GM18951 (cell line): ENCODE data around the gene SART3.

Experiments
- POLR2A ChIP-seq: IDR thresholded peaks from 4 replicates; pipeline ENCODE4 v1.6.1; 2011; ENCODE audit warnings: mild to moderate bottlenecking; ENCODE audit not compliant: insufficient read length, insufficient read depth; ENCODE audit errors: extremely low read depth
- in situ Hi-C: fragments of 300-500 bp; cut with MboI; formaldehyde crosslinking; loops from one replicate; pipeline ENCODE4 v1.12.0; 2022; ENCODE audit warnings: low sequenced_read_pairs, mixed read lengths, inconsistent platforms; ENCODE audit not compliant: unreplicated experiment

Gene SART3

DNA sequence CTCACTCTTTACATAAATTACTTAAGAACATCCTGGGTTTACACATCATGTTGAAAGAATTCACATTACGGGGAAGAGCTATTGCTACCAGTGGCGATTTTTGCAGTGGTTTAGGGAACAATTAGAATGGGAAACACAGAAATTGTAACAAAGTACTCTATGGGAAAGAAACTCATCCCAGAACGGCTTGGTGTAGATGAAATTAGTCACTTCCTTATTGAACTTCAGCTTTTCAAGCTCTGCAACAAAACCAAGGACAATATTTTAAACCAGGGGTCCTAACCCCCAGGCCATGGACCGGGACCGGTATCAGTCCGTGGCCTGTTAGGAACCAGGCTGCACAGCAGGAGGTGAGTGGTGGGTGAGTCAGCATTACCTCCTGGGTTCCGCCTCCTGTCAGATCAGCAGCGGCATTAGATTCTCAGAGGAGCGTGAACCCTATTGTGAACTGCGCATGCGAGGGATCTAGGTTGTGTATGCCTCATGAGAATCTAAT lies 78.2 kb downstream of the SART3 start:
- in situ Hi-C loops: no loop called here
- no peak for TF ChIP-seq POLR2A

DNA sequence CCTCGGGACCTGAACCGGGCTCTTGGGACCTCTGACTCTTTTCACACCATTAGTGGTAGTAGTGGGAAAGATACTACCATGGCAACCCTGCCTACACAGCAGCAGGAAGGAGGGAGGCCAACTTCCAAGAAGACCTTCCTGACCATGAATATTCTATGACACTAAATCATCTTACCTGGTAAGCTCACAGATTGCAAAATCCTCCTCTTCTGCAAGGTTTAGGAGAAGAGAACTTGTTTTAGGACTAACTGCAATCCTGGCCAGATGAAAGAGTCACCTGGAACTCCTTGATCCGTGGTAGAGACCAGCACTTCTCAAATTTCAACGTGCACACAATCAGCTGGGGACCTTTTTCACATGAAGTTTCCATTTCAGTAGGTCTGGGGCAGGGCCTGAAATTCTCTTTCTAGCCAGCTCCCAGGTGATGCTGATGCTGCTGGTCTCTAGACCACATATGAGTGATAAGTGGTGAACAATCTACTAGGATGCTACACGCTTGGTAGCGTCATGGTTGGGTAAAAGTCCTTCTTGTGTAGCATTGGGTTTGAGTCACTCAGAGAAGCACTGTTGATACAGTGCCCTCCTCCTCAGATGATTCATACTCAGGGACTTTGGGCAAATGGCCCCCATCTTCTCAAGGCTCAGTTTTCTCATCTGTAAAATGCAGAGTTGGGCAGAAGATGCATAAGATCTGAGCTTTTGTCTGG lies 81.5 kb downstream of the SART3 start:
- in situ Hi-C loops: no loop called here
- no peak for TF ChIP-seq POLR2A

DNA sequence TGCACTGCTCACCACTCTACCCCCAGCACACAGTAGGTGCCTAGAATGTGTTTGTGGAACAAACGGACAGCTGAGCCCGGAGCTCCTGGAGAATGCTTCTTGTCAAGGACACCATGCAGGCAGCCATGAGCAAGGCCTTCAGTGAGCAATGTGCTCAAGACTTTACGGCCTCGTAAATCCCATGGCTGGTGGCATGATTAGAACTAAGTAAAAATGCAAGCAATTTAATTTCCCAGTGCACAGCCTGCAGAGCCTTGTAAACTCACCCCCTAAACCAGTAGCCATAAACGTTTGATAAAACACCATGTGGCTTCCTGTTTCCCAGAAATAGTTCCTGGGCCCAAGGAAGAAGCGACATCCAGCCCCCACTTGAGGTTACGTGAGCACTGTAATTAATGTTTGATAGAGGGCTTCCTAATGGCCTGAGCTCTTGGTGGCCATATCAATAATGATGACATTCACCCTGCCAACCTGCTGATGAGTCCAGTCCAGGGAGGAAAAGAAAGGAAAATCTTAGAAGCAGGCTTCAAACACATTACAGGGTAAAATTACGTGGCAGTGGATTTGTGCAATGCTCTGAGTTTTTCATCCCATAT lies 82.3 kb downstream of the SART3 start:
- in situ Hi-C loops: no loop called here
- TF ChIP-seq POLR2A: no peak

DNA sequence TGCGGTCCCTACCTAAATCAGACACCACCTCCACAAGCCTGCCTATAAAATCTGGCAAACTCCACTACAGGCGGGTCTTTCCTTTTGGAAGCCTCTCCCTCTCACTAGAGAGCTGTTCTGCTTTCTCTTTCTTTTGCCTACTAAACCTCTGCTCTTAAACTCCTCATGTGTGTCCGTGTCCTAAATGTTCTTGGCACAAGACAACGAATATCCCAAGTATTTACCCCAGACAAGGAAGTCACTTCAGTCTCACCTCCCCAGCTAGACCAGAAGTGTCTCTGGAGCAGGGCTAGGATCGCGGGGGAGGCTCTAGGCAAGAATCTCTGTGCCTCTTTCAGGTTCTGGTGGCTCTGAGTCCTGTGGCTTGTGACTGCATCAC lies 83.1 kb downstream of the SART3 start:
- in situ Hi-C loops: no loop called here
- no peak for TF ChIP-seq POLR2A

DNA sequence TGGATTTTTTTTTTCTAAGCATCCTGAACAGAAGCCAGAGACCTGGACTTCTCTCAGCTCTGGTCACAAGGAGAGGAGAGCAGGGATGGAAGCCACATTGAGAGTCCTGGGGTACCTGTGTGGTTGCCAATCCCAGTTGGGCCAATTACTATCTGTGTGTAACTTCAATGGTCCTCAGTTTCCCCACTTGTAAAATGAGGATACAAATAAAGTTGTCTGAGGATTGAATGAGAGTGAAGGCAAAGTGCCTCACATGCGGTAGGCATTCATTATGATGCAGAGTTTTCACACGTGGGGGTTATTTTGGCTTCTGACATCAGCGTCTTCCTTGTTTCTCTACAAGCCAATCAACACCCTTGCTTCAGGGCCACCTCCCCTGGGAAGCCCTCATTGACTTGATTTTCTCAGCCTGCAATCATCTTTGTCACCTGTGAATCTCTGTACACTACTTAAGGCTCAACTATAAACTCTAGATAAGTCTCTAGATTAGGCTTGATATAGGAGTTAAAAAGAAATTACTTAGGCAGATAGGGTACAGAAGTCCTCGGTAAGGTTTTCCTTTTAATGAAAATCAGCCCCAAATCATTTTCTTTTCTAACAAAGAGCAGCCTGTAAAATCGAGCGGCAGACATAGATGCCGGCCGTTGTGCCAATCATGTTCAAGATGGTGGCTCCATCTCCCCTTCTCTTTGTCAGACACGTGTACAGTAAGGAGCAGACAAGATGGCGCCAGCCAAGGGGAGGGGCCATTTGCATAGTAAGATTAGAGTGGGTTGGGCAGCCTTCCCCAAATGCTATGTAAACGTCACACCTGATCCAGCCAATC lies 83.7 kb downstream of the SART3 start:
- TF ChIP-seq POLR2A: no peak

DNA sequence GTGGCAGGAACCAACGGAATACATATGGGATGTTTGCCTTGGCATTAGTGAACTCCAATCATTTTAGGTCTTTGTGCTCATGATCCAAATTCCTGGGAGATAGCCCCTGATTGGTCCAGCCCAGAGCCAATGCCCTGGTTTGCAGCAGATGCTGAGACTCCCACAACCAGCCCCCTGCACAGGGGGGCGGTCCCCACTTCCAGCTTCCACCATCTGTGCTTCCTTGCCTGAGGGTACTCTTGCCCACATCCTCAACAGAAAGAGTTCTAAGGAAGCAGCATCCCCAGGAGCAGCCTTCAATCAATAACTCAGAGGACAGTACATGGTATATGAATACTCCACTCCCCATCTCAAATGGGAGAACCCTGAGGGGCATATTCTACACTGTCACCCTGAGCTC lies 85.6 kb downstream of the SART3 start:
- in situ Hi-C loops: no loop called here
- no peak for TF ChIP-seq POLR2A

More for the DNA sequence above, 83.7 kb downstream of the SART3 start:
- in situ Hi-C loops: no loop called here

DNA sequence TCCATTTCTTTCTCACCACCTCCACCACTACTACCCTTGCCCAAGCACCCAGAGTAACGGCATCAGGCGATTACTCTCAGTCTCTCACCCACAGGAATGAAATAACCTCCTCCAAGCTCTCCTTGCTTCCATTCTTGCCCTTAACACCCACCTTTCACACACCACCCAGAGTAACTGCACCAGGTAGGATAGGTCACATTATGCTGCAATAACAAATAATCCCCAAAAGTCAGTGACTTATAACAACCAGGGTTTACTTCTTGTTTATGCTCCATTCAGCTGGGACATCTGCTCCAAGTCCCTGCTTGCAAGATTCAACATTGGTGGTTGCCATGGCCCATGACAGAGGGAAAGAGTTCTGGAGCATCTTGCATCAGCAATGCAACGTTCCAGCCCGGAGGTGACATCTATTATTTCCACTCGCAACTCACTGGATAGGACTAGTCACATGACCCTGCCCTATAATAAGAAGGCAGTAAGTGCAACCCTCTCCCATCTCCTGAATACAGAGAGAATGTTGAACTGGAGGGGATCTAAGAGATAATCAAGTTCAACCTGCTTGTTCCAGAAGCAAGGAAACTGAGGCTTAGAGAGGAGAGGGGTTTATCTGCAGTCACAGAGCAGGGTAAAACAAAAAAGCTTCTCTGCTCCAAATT lies 87.4 kb downstream of the SART3 start:
- in situ Hi-C loops: no loop called here
- no peak for TF ChIP-seq POLR2A
